NCI-H1417 (cell line): ENCODE data around the gene RAB9A.
A peak's percentile ranks its signal among the peaks of the same experiment; 100 is the strongest.
"Not testable (repeated sequence)": the region's sequence is repeated elsewhere in the genome, so short reads cannot be mapped to it uniquely, and the experiment has no call there.

Source experiments
- DNase-seq, 3 experiments: peaks; one replicate each; lab custom pipeline; 2025; lab: John Stamatoyannopoulos, UW

RAB9A gene

DNA sequence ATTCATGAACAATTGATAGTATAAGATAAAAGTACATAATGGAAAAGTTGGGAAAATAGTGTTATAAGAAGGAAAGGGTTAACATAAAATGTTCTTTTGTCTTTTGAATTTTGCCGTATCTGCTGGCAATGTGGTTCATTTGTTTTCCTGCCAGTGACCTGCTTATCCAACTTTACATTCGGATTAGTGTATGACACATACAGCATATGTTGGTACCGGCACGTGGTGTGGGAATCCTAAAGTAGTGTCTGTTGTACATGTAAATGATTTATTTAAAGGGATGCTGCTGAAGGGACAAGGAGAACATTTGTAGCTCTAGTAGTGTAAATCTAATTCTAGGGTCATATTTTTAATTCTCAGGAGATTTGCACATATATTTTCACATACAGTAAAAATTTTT, 11.5 kb downstream of the RAB9A start:
- DNase-seq: no peak

DNA sequence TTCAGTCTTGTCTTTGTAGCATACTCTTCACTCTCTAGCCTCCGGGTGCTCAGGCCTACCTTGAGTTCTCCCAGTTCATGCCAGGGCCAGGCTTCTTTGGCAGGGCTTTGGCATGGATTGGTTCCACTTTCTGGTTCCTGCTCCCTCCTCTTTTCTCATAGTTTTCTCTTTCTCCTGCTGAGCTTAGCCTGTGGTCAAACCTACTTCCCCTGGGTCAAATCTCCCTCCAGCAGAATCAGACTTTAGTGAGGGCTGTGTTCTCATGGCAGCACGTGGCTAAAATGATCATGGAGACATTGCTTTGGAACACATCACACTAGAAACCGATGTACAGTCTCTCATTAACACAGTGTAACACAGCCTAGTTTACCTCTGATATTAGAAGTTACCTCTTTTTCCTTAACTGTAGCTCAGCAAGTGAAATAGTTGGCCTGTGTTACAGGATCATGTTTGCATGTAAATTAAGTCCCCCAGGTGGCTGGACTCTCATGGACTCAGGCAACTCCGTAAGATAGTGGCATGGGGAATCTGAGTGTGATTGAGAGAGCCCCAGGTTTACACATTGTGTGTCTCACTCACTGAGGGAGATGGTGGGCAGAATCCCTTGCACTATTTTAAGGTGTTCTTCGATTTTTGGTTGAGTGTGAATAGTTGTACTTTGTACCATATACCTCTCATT, 13.3 kb downstream of the RAB9A start:
- DNase-seq: no peak

DNA sequence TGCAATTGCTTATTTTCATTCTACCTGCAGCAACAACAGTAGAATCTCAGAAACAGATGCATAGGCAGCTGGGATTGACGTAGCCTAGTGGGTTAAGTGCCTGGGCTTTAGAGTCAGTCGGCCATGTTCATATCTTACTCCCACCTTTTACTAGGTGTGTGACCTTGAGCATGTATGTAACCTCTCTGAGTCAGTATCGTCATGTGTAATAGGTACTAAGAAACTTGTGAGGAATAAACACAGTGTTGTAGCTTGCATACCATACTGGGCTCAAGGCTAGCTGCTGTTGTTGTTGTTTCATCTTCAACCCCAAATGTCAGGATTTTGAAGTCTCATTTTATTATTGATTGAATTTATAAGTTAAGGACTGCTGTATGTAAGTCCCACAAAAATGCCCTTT, 14.2 kb downstream of the RAB9A start:
- no peak for DNase-seq

DNA sequence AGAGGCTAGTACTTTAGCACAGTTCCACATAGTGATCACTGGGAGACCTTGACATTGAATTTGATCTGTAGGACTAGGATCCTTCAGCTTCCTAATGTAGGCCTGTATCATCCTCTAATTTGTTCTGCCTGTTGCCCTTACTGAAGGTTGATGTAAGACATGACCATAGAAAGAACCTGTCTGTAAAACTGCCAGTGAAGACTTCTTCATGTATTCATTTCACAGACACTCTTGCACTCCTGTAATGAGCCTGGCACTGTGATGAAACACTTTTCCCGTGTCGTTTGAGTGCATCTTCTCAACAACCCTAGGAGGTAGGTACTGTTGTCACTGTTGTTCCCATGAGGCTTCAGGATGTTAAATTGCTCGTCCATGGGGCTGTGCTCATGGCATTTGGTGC, 14.7 kb downstream of the RAB9A start:
- DNase-seq: no peak

DNA sequence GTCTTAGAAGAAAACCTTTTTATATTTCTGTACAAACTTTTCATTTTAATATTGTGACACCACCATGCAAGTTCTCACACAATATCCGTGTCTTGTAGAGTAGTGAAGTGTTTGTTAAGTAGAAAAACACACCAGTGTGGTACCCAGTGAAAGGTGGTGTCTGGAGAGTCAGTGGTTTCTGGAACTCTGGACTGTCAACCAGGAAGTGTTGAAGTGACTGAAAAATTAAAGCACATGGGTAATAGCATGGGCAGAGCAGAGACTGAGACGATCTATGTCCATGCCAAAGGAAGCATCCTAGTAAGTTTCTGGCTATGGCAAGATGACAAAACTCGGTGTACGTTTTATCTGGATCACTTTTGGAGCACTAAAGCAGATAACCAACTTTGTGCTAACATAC, 22.2 kb downstream of the RAB9A start:
- no peak for DNase-seq

DNA sequence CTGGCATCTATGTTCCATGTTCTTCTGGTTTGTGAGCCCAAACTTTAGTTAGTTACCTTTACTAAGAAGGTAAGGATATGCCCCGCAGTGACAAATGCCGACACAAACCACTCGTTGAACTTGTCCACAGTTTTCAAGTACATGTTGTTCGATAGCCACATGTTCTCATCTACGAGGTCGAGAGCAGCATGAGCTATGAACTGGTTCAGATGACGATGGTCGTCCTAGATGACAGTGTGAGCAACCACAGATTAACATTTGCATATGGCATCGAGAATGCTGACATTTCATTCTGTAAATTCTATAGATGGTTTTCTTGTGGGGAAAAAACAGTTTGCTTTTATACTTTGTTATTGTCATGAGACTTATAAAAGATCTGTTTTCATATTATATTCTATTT, 27.5 kb downstream of the RAB9A start:
- DNase-seq: no peak

DNA sequence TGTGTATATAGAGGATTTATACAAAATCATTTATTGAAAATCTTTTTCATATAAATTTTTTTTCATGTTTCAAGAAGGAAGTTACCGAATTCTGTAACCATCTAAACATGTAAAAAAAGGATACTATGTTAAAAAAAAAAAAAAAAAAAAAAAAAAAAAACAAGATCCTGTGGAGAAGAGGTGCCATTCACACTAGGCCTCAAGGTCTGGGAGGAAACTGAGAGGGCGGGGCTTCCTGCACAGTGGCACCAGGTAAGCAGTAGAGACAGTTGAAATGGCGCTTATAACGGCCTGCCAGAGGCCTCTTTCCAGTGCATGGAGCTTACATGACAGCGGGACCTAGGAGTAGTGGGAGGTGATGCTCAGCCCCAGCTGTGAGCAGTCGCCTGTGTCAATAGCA, 28.0 kb downstream of the RAB9A start:
- peak in 2 of 3 experiments; percentile 6 to 22 for DNase-seq

DNA sequence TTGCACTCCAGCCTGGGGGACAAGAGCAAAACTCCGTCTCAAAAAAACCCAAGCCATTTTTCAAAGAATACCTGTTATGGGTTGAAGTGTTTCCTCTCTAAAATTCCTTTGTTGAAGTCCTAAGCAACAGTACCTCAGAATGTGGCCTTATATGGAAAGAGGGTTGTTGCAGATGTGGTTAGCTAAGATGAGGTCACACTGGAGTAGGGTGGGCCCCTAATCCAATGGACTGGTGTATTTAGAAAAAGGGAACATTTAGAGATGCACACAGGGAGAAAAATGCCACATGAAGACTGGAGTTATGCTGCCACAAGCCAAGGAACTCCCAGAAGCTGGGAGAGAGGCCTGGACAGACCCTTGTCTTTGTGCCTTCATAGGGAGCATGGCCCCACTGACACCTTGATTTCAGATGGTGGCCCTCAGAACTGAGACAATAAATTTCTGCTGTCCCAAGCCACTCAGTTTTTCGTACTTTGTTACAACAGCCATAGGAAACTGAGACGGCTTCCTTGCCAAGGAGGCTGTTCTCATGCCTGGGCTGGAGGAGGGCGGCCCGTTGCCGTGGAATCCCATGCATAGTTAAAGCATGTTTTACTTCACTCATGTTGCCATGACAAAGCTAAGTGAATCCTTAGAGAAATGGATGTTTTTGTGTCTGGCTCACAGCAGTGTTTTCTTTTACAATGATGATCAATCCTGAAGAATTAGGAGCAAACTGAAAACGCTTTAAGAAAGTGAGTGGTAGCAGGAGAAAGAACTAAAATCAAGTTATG, 29.0 kb downstream of the RAB9A start:
- no peak for DNase-seq

DNA sequence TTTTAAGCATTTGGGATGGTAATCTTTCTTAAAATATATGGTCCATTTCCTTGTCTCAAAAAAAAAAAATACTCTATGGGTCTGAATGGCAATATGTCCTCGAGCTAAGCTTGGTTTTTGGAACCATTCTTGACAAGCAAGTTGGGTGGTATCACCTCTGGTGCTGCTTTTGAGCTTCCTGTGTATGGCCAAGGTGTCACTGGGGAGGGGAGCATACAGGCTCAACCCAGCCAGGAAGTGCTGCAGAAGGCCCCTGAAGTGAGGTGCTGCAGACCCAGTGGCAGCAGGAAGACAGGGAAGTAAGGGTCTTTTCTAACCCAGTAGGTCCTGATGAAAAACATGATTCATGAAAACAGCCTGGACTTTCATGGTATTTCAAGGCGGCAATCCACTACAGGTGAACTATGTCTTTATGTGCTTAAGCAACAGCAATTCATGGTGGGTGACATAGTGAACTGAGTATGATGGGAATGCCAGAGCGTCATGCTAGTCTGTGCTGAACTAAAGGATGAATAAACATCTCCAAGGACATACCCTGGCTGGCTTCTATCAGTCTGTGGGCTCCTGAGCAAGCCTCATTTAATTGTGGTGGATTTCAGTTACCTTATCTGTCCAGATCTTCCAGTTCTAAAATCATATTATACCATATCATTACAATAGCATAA, 30.4 kb downstream of the RAB9A start:
- no peak for DNase-seq

DNA sequence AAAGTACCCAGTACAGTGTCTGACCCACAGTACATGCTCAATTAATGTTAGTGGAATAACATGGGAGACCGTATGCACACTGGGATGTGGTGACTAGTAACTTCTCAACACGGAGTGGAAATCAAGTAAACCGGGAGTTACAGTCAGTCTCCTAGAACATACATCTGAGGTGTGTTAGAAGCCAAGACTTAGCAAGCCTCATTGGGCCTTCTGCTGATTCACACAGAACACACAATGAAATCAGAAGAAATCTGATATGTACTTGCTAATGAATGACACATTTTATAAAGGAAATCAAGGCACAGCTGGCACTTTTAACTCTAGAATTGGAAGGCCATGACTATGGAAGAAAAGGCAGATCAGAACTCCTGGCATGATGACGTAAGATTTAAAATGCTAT, 32.4 kb downstream of the RAB9A start:
- no peak for DNase-seq

DNA sequence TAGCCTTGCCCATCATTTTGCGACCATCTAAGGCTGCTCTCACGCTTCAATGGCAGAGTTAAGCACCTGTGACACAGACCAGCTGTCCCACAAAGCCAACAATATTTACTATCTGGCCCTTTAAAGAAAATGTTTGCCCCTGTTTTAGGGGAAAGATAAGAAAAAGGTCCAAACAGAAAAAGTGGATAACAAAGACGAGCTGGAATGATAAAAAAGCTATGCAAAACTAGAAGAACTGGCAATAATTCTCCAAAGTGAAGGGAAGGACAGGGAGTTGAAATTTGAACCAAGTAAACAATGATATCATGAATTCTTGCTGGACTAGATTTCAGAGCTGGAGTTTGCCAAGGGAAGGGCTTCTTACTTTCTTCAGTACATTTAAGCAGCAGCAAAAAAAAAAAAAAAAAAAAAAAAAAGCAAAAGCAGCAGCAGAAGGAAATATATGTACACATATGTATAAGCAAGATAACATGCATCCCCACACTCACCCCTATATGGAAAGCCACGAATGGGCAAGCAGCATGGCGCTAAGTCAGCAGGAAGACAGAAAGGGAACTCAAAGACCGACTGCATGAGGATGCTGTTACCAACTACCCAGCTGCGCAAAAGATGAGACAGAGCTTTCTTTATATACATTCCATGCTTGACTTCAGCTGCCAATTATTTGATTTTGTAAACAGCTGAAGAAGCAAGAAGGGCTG, 33.0 kb downstream of the RAB9A start:
- DNase-seq: peak in 1 of 3 experiments; percentile 31

DNA sequence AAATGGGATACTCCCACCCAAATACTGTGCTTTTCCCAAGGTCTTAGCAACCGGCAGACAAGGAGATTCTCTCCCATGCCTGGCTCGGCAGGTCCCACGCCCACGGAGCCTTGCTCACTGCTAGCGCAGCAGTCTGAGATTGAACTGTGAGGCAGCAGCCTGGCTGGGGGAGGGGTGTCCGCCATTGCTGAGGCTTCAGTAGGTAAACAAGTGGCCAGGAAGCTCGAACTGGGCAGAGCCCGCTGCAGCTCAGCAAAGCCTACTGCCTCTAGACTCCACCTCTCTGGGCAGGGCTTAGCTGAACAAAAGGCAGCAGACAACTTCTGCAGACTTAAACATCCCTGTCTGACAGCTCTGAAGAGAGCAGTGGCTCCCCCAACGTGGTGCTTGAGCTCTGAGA, 36.0 kb downstream of the RAB9A start:
- peak in 1 of 3 experiments; percentile 33 for DNase-seq

DNA sequence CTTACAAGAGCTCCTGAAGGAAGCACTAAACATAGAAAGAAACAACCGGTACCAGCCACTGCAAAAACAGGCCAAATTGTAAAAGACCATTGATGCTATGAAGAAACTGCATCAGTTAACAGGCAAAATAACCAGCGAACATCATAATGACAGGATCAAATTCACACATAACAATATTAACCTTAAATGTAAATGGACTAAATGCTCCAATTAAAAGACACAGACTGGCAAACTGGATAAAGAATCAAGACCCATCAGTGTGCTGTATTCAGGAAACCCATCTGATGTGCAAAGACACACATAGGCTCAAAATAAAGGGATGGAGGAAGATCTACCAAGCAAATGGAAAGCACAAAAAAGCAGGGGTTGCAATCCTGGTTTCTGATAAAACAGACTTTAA, 37.7 kb downstream of the RAB9A start:
- not testable (repeated sequence) for DNase-seq

DNA sequence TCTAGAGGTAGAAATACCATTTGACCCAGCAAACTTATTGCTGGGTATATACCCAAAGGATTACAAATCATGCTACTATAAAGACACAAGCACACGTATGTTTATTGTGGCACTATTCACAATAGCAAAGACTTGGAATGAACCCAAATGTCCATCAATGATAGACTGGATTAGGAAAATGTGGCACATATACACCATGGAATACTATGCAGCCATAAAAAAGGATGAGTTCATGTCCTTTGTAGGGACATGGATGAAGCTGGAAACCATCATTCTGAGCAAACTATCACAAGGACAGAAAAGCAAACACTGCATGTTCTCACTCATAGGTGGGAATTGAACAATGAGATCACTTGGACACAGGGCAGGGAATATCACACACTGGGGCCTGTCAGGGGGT, 41.6 kb downstream of the RAB9A start:
- DNase-seq: not testable (repeated sequence)

DNA sequence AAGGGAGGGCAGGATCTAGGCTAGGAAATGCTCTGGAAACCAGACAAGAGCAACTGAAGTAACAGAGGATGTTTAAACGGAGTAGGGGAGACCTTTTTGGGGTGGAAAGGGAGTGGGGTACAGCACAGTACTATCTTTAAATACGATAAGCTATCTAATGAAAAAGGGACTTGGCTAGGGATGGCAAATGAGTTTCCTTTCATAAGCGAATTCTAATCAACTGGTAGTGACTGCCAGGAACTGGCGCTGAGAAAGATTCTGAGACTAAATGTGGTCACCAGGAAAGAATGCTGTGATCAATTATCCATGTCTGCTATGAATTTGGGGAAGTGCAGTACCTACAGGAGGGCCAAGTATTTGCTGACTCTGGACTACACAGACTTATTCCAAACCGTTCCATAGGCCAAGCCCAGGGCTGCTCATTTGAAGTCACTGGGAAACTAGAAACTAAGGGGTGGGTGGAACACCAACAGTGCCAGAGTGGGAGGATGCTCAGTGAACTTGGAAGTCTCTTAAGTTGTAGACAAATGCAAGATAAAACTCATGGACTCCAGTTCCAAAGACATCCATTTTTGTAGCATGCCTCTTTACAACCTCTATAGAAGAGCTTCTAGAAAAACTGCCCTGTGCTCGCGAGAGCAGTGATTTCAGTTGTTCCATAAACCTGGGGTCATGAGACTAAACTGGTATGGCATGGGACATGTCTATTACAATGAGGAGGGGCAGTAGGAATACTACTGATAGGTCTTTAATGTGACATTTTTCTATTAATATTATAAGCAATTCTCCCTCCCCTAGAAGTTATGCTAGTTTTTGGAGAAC, 43.5 kb downstream of the RAB9A start:
- no peak for DNase-seq

DNA sequence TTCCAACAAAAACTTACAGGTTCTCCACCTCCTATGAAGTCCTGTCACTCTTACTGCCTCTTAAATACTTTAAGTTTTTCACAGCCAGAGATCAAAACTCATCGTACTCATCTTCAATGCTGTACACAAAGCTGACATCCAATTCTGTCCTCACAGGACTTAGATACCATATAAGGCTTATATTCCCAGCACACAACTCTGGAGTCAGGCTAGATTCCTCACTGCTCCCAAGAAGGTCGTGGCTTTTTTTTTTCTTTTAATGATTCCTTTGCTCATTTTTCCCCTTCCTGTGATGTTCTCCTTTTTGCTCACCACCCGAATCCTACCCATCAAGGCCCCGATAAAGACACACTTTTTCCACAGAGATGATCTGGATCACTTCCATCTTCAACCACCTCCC, 44.6 kb downstream of the RAB9A start:
- DNase-seq: no peak

DNA sequence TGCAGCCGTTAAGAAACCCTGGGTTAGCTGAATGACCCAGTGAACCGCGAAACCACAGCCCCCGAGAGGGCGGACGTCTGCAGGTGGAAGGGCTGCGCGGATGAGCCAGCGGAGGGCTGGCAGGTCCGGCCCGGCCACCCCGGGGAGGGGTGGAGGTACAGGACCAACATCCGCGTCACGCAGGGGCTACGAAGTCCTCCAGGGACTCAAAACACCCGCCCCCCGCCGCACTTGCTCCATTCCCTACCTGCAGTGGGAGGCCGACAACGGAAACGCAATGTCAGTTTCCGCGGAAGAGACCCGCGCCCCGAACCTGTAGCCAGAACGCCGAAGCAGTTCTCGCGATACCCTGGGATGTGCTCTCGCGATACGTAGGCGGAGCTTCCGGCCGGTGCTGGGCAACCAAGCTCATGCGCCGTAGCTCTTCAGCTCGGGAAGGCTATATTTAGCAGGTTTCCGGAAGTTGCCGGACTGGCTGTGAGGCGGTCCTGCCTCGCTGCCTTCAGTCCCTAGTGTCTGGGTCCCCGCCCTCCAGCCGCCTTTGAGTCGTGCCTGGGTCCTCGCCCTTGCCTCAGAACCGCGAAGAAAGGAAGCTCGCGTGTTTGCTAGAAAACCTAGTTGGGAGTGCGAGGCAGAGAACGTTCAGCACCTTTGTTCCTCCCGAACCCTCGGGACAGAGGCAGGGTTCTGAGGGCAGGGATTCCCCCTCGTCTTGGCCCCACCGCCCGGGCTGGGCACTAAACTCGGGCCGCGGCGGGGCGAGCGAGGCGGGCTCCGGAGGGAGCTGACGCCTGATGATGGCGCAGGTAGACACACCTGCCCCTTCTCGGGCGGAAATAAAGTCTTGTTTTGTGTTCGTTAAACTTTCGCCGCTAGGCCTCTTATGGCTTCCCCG, 45.6 kb downstream of the RAB9A start, which contains the start of the genes OFD1 and TRAPPC2:
Gene OFD1, plus strand, starts transcription at position 471 of the 895 bp plus-strand sequence. Its CDS starts 324 bp downstream, at position 795.
Gene TRAPPC2, minus strand, starts transcription at position 343 of the 895 bp plus-strand sequence. CDS start 14,657 bp downstream, outside the sequence.
- DNase-seq: peak; percentile 96 to 100 (median 99)

DNA sequence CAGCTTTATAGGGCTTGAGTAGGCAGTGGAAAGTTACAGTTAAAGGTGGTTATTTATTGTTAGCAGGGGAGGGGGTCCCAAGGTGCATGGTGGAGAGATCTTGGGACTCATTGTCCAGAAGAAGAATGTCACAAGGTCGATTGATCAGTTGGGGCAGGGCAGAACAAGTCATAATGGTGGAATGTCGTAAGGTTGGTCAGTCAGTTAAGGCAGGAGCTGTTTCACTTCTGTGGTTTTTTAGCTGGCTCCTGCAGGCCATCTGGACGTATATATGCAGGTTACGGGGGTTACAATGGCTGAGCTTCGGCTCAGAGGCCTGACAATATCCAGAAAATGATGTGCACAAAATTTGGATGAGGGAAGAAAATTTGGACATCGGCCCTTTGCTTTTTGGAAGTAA, 52.8 kb downstream of the RAB9A start:
- DNase-seq: no peak

DNA sequence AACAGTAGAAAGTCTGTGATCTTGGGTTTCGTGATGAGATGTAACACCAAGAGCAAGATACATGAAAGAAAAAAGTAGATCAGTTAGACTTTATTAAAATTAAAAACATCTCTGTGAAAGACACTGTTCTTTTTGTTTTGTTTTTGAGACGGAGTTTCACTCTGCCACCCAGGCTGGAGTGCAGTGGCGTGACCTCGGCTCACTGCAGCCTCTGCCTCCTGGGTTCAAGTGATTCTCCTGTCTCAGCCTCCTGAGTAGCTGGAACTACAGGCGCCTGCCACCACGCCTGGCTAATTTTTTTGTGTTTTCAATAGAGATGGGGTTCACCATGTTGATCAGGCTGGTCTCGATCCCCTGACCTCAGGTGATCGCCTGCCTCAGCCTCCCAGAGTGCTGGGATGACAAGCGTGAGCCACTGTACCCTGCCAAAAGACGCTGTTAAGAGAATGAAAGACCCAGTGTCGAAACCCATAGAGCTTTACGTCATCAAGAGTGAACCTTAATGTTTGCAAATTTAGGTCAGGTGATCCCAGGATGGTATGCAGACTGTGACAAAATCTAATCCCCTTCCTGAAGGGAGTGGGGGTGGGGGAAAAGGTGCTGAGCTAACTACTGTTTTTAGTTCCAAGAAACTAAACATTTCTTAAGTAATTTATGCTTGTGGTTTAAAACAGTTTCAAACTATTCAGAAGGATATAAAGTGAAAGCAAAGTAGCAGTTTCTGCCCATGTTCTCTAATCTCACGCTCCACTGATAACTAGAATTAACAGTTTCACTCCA, 53.7 kb downstream of the RAB9A start:
- DNase-seq: no peak
